PC-9 (cell line): ENCODE results near the gene EP300.

Experiments
- EZH2 ChIP-seq: fragments of 200-600 bp; sonication (generic); IDR thresholded peaks from 2 replicates; pipeline ENCODE4 v1.8.0; 2017; ENCODE audit warnings: antibody characterized with exemption, low read depth
- TF ChIP-seq, protein P1 (sequence below): fragments of 200-600 bp; sonication (generic); conservative IDR thresholded peaks from 2 replicates; pipeline ENCODE4 v1.6.1; 2017; ENCODE audit warnings: mixed run types, antibody characterized with exemption, mild to moderate bottlenecking, moderate library complexity

DNA sequence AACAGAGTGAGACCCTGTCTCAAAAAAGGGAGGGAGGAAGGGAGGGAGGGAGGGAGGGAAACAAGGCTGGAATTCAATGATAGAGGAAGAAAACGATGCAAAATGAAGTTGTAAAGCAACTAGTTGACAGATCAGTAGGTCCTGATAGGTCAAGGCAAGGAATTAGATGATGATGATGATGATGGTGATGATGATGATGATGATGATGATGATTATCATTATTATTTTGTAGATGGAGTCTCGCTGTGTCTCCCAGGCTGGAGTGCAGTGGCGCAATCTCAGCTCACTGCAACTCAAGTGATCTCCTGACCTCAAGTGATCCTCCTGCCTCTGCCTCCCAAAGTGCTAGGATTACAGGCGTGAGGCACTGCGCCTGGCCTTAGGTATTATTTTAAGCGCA, 101.4 kb downstream of the EP300 start:
- TF ChIP-seq EZH2: no peak
- TF ChIP-seq, protein P1, sequence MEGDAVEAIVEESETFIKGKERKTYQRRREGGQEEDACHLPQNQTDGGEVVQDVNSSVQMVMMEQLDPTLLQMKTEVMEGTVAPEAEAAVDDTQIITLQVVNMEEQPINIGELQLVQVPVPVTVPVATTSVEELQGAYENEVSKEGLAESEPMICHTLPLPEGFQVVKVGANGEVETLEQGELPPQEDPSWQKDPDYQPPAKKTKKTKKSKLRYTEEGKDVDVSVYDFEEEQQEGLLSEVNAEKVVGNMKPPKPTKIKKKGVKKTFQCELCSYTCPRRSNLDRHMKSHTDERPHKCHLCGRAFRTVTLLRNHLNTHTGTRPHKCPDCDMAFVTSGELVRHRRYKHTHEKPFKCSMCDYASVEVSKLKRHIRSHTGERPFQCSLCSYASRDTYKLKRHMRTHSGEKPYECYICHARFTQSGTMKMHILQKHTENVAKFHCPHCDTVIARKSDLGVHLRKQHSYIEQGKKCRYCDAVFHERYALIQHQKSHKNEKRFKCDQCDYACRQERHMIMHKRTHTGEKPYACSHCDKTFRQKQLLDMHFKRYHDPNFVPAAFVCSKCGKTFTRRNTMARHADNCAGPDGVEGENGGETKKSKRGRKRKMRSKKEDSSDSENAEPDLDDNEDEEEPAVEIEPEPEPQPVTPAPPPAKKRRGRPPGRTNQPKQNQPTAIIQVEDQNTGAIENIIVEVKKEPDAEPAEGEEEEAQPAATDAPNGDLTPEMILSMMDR: no peak
